ENCODE measurements around the gene EP300. TPM values are rescaled to one million over a fixed set of nuclear protein-coding genes. Genes with fewer than 3 reads are reported as not detected.
A peak's percentile ranks its signal among the peaks of the same experiment; 100 is the strongest.
"Not testable (repeated sequence)": the region's sequence is repeated elsewhere in the genome, so short reads cannot be mapped to it uniquely, and the experiment has no call there.

The EP300 gene
- total and polyA plus RNA-seq, 2 donors, result 24.0 to 104 TPM

DNA sequence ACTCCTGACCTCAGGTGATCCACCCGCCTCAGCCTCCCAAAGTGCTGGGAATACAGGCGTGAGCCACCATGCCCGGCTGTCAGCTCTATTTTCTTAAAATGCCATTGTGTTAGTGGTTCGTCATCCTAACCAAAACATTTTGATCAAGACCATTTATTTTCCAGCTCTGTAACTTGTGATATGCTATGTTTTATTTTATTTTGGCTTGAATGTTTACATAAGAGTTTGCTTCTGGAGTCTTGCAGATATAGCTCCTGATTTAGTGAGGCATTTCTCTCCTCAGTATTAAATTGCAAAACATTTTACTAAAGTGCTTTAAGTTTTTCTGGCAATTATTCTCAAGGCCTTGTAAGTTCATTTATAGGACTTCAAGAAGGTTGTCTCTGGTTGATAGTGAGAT is 4.4 kb downstream of the EP300 start:
- H3K27ac ChIP-seq (ENCODE audit: low read depth), result no peak overlapping the region

DNA sequence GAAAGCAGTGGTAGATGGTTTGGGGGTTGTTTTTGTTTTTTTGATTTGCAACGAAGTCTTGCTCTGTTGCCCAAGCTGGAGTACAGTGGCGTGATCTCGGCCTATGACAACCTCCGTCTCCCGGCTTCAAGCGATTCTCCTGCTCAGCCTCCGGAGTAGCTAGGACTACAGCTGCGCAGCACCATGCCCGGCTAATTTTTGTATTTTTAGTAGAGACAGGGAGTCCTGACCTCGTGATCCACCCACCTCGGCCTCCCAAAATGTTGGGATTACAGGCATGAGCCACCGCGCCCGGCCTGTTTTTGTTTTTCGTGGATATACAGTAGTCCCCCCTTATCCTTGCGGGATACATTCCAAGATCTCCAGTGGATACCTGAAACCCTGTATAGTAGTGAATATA is 6.6 kb downstream of the EP300 start:
- 91% methylated on average over 16 of the region's 16 CpGs for WGBS
- DNase-seq (ENCODE audit: extremely low spot score), result no peak
- peaks cover 1% of the 10 kb centered on the region for H3K4me1 ChIP-seq (ENCODE audit: insufficient read depth)

More for the DNA sequence above, 4.4 kb downstream of the EP300 start:
- no peak for DNase-seq (ENCODE audit: extremely low spot score)
- H3K4me1 ChIP-seq (ENCODE audit: insufficient read depth), result no peaks in the 10 kb centered on the region
- no peaks in the 10 kb centered on the region for H3K36me3 ChIP-seq (ENCODE audit: insufficient read depth)
- 45% methylated on average over 4 of the region's 4 CpGs for WGBS
- H3K4me3 ChIP-seq (ENCODE audit: low read depth, low read length), result no peak overlapping the region

DNA sequence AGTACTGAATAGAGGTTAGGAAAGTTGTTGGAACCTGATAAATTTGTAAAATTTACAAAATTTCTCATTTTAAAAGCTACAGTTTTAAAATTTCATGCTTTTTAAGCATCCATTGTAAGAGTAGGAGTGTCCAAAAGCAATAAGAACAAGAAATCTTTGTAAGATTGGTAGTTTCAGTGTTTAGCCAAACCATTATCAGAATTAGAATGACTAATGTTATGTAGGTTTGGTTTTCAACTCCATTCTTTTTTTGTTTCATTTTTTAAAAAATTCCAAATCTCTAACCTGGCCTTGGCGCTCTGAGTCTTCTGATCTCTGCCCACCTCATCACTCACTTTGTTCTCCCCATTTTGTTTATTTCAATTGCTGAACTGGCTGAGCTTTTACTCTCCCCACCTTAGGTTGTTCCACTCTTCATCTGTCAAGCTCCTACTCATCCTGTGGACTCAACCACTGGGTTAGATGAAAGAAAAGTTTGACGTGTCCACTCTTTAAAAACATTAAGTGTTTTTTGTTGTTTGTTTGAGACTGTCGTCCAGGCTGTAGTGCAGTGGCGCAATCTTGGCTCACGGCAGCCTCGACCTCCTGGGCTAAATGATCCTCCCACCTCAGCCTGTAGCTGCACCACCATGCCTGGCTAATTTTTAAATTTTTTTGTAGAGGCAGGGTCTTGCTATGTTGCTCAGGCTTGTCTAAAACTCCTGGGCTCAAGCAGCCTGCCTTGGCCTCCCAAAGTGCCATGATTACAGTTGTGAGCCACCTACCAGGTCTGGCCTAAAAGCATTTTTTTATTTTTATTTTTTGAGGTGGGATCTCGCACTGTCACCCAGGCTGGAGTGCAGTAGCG is 14.0 kb downstream of the EP300 start:
- WGBS, result 66% methylated on average over 8 of the region's 8 CpGs
- Histone ChIP-seq H3K27ac (ENCODE audit: low read depth) (peak overlapping the region; percentile 15), H3K4me1 (ENCODE audit: insufficient read depth) (peaks cover 1% of the 10 kb centered on the region), H3K36me3 (ENCODE audit: insufficient read depth) (no peaks in the 10 kb centered on the region), H3K4me3 (ENCODE audit: low read depth, low read length) (no peak overlapping the region)
- no peak for DNase-seq (ENCODE audit: extremely low spot score)

More for the DNA sequence above, 6.6 kb downstream of the EP300 start:
- Histone ChIP-seq H3K36me3 (ENCODE audit: insufficient read depth) (no peaks in the 10 kb centered on the region), H3K4me3 (ENCODE audit: low read depth, low read length) (no peak overlapping the region), H3K27ac (ENCODE audit: low read depth) (no peak overlapping the region)

GRCh38 chr22:41106969-41107325 is 14.6 kb downstream of the EP300 start:
- not testable (repeated sequence) for DNase-seq (ENCODE audit: extremely low spot score); H3K27ac ChIP-seq (ENCODE audit: low read depth); H3K4me3 ChIP-seq (ENCODE audit: low read depth, low read length); H3K36me3 ChIP-seq (ENCODE audit: insufficient read depth); H3K4me1 ChIP-seq (ENCODE audit: insufficient read depth)
- 86% methylated on average over 9 of the region's 9 CpGs for WGBS

GRCh38 chr22:41110968-41111367 is 18.6 kb downstream of the EP300 start:
- Histone ChIP-seq H3K4me3 (ENCODE audit: low read depth, low read length) (no peak overlapping the region), H3K4me1 (ENCODE audit: insufficient read depth) (no peaks in the 10 kb centered on the region), H3K36me3 (ENCODE audit: insufficient read depth) (no peaks in the 10 kb centered on the region), H3K27ac (ENCODE audit: low read depth) (no peak overlapping the region)
- DNase-seq (ENCODE audit: extremely low spot score), result no peak
- 89% methylated on average over 10 of the region's 10 CpGs for WGBS

GRCh38 chr22:41116342-41116741 is 23.9 kb downstream of the EP300 start:
- Histone ChIP-seq H3K4me3 (ENCODE audit: low read depth, low read length) (no peak overlapping the region), H3K36me3 (ENCODE audit: insufficient read depth) (peaks cover 3% of the 10 kb centered on the region), H3K27ac (ENCODE audit: low read depth) (no peak overlapping the region), H3K4me1 (ENCODE audit: insufficient read depth) (no peaks in the 10 kb centered on the region)
- 98% methylated on average over 2 of the region's 2 CpGs for WGBS
- no peak for DNase-seq (ENCODE audit: extremely low spot score)

- DNase-seq (ENCODE audit: extremely low spot score), result no peak
- Histone ChIP-seq H3K36me3 (ENCODE audit: insufficient read depth) (peaks cover 3% of the 10 kb centered on the region), H3K4me3 (ENCODE audit: low read depth, low read length) (no peak overlapping the region), H3K4me1 (ENCODE audit: insufficient read depth) (no peaks in the 10 kb centered on the region), H3K27ac (ENCODE audit: low read depth) (no peak overlapping the region)
- 88% methylated on average over 9 of the region's 9 CpGs for WGBS
These were observed 25.0 kb downstream of the EP300 start for GRCh38 chr22:41117127-41117965.

- WGBS, result 87% methylated on average over 2 of the region's 2 CpGs
- H3K36me3 ChIP-seq (ENCODE audit: insufficient read depth), result peaks cover 5% of the 10 kb centered on the region
These were observed 30.8 kb downstream of the EP300 start for GRCh38 chr22:41123151-41123550.

DNA sequence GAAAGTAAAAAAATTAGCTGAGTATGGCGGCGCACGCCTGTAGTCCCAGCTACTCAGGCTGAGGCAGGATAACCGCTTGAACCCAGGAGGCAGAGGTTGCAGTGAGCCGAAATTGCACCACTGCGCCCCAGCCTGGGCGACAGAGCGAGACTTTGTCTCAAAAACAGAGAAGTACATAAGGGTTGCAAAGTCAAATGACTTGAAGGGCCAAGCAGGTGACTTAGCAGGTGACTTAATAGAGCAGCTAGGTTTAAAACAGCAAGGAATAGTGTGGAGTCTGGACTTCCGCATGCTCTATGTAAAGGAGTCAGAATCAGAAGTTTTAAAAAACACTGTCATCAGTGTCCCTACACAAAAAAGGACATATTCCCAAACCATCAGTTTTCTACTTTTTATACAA is 31.7 kb downstream of the EP300 start:
- no peaks in the 10 kb centered on the region for H3K4me1 ChIP-seq (ENCODE audit: insufficient read depth)
- peaks cover 2% of the 10 kb centered on the region for H3K36me3 ChIP-seq (ENCODE audit: insufficient read depth)
- 96% methylated on average over 9 of the region's 9 CpGs for WGBS
- H3K4me3 ChIP-seq (ENCODE audit: low read depth, low read length), result no peak overlapping the region
- no peak overlapping the region for H3K27ac ChIP-seq (ENCODE audit: low read depth)
- DNase-seq (ENCODE audit: extremely low spot score), result no peak

More at GRCh38 chr22:41123151-41123550, 30.8 kb downstream of the EP300 start:
- Histone ChIP-seq H3K27ac (ENCODE audit: low read depth) (no peak overlapping the region), H3K4me1 (ENCODE audit: insufficient read depth) (no peaks in the 10 kb centered on the region), H3K4me3 (ENCODE audit: low read depth, low read length) (no peak overlapping the region)
- no peak for DNase-seq (ENCODE audit: extremely low spot score)

DNA sequence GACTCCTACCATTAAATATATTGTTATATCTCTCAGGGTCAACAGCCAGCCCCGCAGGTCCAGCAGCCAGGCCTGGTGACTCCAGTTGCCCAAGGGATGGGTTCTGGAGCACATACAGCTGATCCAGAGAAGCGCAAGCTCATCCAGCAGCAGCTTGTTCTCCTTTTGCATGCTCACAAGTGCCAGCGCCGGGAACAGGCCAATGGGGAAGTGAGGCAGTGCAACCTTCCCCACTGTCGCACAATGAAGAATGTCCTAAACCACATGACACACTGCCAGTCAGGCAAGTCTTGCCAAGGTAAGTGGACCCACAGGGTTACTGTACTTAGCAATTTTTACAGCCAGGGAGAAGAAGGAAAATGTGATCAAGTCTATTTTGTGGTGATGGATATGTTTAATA is 35.1 kb downstream of the EP300 start:
- Histone ChIP-seq H3K36me3 (ENCODE audit: insufficient read depth) (peaks cover 4% of the 10 kb centered on the region), H3K4me3 (ENCODE audit: low read depth, low read length) (no peak overlapping the region), H3K27ac (ENCODE audit: low read depth) (no peak overlapping the region), H3K4me1 (ENCODE audit: insufficient read depth) (no peaks in the 10 kb centered on the region)
- WGBS, result 90% methylated on average over 5 of the region's 5 CpGs
- DNase-seq (ENCODE audit: extremely low spot score), result no peak

GRCh38 chr22:41128606-41129005 is 36.2 kb downstream of the EP300 start:
- 94% methylated on average over 14 of the region's 14 CpGs for WGBS
- Histone ChIP-seq H3K36me3 (ENCODE audit: insufficient read depth) (peaks cover 4% of the 10 kb centered on the region), H3K27ac (ENCODE audit: low read depth) (no peak overlapping the region), H3K4me1 (ENCODE audit: insufficient read depth) (no peaks in the 10 kb centered on the region), H3K4me3 (ENCODE audit: low read depth, low read length) (no peak overlapping the region)
- no peak for DNase-seq (ENCODE audit: extremely low spot score)

GRCh38 chr22:41132550-41132949 is 40.2 kb downstream of the EP300 start:
- no peak for DNase-seq (ENCODE audit: extremely low spot score)
- peaks cover 7% of the 10 kb centered on the region for H3K36me3 ChIP-seq (ENCODE audit: insufficient read depth)

GRCh38 chr22:41140365-41140957 is 48.1 kb downstream of the EP300 start:
- Histone ChIP-seq H3K4me1 (ENCODE audit: insufficient read depth) (no peaks in the 10 kb centered on the region), H3K27ac (ENCODE audit: low read depth) (no peak overlapping the region), H3K36me3 (ENCODE audit: insufficient read depth) (peaks cover 11% of the 10 kb centered on the region), H3K4me3 (ENCODE audit: low read depth, low read length) (no peak overlapping the region)
- 78% methylated on average over 10 of the region's 10 CpGs for WGBS
- DNase-seq (ENCODE audit: extremely low spot score), result no peak

More at GRCh38 chr22:41132550-41132949, 40.2 kb downstream of the EP300 start:
- WGBS, result 88% methylated on average over 2 of the region's 2 CpGs
- Histone ChIP-seq H3K4me1 (ENCODE audit: insufficient read depth) (no peaks in the 10 kb centered on the region), H3K4me3 (ENCODE audit: low read depth, low read length) (no peak overlapping the region), H3K27ac (ENCODE audit: low read depth) (no peak overlapping the region)

All from urinary bladder (tissue), 4 donors.